SIG-M5 (cell line): ENCODE data around the gene DEFB124.
A peak's percentile ranks its signal among the peaks of the same experiment; 100 is the strongest.
"Not testable (repeated sequence)": the region's sequence is repeated elsewhere in the genome, so short reads cannot be mapped to it uniquely, and the experiment has no call there.

Experiments used
- DNase-seq: peaks from one replicate; lab custom pipeline; 2025; lab: John Stamatoyannopoulos, UW

Gene DEFB124, protein sequence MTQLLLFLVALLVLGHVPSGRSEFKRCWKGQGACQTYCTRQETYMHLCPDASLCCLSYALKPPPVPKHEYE

DNA sequence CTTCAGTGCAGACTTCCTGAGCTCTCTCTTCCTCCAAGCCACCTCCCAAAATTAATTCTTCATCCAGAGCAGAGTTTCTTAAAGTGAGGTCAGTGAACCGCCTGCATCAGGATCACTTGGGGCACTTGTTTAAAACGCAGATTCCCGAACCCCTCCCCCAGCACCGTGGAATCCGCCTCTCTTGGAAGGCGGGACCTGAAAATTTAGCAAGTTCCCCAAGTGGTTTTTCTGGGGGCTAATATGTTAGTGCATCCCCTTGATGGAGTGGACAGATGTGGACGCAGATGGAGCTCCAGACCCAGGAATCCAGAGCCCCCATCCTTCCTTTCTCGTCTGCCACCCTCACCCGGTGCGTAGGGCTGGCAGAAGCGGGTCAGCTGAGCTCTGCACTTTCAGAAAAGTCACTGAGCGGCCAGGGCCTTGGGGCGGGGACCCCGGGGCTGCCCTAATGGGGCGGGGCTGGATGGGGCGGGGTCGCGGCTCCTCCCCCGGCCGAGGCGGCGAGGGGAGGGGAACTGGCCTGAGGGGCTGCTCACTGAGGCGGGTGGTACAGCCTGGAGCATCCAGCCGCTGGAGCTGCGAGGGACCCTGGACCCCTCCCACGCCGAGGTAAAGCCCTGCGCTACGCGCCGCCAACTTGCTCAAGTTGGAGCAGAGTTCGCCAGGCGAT lies at the start of gene DEFB124, which contains the start of gene REM1:
DEFB124 (minus strand) TSS at position 370 of the 670 bp plus-strand sequence. CDS start 2,114 bp downstream, outside the sequence.
REM1 (plus strand) TSS at position 531 of the 670 bp plus-strand sequence. CDS start 1,158 bp downstream, outside the sequence.
- no peak for DNase-seq

DNA sequence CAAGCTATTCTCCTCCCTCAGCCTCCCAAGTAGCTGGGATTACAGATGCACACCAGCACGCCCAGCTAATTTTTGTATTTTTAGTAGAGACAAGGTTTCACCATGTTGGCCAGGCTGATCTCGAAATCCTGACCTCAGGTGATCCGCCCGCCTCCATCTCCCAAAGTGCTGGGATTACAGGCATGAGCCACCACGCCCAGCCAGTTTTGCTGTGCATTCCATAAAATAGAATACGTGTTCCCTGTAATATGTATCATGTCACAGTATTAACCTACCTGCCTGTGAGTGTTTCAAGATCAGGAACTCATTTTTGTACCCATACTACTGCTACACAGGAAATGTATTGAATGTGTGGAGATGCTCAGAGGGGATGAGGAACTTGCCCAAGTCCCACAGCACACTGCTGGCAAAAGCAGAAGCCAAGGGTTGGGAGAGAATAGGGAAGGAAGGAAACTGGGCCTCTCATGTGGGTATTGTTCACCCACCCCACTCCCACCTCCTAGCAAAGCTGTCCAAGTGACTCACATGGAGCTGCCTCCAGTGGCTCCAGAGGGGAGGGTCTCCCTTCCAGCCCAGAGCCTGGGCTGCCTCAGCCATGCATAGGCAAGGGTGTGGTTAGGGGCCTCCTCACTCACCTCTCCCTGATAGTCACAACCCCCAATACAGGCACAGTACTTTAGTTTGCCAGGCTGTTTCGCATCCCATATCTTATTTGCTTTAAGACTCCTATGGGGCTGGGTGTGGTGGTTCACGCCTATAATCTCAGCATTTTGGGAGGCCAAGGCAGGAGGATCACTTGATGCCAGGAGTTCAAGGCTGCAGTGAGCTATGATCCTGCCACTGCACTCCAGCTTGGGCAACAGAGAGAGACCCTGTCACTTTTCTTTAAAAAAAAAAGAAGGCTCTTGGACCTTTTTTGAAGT lies 48.7 kb upstream of the DEFB124 start:
- DNase-seq, result peak; percentile 76

DNA sequence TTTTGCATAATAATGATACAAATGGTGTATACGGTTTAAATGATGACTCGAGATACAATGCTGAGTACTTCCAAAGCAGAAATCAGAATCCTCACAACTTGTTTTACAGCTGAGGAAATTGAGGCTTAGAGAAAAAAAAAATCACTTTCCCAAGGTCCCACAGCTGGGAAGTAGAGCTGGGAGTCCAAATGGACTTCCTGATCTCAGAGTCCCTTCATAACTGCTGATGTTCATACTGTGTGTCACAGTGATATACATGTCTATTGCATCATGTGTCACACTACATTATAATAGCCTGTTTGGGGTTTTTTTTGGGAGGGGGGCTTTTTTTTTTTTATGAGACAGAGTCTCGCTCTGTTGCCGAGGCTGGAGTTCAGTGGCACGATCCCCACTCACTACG lies 47.8 kb upstream of the DEFB124 start:
- DNase-seq, result no peak

DNA sequence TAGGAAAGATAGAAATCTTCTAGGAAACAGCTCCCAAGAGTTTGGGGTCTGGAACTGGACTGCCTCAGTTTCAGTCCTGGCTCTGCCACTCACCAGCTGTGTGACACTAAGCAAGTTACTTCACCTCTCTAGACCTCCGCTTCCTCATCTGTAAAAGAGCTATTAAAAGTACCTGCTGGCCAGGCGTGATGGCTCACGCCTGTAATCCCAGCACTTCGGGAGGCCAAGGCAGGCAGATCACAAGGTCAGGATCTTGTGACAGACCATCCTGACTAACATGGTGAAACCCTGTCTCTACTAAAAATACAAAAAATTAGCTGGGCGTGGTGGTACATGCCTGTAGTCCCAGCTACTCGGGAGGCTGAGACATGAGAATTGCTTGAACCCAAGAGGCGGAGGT lies 46.3 kb upstream of the DEFB124 start:
- peak; percentile 22 for DNase-seq

- no peak for DNase-seq
Observed at GRCh38 chr20:31517373-31517772, 42.4 kb upstream of the DEFB124 start.

- DNase-seq, result no peak
Observed at GRCh38 chr20:31516651-31517050, 41.7 kb upstream of the DEFB124 start.

DNA sequence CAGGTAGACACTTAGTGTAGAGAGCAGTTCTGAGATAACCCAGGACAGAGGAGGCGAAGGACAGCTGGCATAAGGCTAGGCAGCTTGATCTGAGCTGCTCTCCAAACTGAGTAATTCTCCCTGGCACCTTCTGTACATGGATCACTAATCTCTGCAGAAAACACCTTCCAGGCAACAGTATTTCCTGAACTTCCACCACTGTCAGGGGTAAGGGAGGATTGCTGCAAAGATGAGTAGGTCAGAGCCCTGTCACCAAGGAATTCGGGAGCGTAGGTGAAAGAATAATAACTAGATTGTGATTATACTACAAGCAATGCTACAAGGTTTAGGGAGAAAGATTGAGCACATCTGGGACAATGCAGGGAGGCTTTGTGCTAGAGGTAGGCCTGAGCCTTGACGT lies 41.2 kb upstream of the DEFB124 start:
- DNase-seq, result no peak

DNA sequence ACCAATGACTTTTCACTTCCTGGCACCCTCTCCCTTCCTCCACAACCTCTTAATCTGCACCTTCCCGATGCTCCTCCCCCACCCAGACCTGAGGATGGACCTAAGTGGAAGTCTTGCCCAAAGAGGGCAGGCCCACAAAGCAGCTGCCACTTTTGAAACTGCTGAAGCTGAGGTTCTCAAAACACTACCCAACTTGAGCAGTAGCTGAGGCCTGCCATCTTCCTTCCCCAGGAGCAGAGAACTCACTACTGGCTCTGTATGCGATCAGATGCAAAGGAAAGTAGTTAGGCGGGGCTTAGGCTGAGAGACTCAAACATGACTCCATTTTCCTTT lies 40.8 kb upstream of the DEFB124 start:
- no peak for DNase-seq

DNA sequence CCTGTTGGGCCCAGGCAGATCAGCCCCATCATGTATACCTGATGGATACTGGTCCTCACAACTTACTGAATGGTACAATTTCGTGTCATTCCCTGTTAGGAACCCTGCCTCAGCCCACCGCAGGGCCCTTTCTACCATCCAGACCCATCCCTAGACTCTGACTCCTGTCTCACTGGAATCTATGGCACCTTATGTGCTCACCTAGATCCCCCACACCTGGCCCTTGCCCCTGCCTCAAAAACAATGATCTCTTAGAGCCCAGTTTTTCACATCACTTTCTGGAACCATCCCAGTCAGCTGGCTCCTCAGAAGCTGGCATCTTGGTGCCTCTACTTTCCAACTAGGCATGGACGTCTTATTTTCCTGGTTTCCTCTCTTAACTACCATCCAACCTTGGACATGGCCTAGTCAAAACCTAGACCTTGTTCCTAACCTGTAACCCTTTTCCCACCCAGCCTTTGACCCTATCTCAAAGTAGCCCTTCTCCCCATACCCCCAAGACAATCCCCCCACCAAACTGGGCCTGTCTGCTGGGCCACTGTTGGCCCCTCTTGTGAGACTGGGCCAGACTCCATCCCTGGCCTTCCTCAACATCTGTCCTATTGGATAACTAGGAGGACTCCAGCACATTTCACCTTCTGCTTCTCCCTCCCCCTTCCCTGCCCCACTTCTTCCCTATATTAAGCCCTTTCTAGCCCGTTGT lies 40.3 kb upstream of the DEFB124 start:
- no peak for DNase-seq

- no peak for DNase-seq
Observed at GRCh38 chr20:31514154-31515071, 39.5 kb upstream of the DEFB124 start, which contains the start of gene HM13. HM13 (plus strand) TSS chr20:31514442; CDS start chr20:31514552, 110 bp downstream.

DNA sequence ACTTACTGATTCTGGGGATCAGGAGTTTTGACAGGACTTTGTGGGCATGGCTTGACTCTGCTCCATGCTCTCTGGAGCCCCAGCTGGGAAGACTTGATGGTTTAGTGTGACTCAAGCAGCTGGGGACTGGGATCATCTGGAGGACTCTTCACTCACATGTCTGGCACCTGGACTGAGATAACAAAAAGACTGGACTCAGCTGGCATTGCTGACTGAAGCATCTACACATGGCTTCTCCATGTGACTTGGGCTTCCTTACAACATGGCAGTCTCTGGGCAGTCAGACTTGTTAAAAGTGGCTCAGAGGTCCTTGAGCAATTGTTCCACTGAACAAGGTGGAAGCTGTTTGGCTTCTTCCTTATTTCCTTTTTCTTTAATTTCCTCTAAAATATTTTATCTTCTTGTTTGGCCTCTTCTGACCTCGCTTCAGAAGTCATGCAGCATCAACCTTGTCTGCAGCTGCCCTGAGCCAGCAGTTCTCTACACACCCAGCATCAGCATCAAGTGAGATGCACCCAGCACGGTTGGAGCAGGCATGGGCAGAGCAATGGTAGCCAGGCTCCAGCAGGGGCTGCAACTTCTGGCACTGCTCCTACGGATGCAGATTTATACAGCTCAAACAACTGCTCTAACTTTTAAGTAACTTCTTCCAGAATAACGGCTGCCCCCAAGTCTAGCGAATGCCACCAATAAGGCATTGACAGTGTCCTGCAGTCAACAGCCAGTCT lies 33.8 kb upstream of the DEFB124 start:
- no peak for DNase-seq

DNA sequence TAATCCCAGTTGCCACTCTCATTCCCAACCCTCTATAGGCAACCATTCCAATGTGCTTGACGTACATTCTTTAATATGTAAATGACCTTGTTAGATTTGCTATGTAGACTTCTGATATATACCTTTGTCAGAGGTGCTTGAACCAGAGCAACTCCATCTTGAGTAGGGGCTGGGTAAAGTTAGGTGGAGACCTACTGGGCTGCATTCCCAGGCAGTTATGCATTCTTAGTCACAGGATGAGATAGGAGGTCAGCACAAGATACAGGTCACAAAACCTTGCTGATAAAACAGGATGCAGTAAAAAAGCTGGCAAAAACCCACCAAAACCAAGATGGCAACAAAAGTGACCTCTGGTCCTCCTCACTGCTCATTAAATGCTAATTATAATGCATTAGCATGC lies 31.0 kb upstream of the DEFB124 start:
- DNase-seq, result no peak

DNA sequence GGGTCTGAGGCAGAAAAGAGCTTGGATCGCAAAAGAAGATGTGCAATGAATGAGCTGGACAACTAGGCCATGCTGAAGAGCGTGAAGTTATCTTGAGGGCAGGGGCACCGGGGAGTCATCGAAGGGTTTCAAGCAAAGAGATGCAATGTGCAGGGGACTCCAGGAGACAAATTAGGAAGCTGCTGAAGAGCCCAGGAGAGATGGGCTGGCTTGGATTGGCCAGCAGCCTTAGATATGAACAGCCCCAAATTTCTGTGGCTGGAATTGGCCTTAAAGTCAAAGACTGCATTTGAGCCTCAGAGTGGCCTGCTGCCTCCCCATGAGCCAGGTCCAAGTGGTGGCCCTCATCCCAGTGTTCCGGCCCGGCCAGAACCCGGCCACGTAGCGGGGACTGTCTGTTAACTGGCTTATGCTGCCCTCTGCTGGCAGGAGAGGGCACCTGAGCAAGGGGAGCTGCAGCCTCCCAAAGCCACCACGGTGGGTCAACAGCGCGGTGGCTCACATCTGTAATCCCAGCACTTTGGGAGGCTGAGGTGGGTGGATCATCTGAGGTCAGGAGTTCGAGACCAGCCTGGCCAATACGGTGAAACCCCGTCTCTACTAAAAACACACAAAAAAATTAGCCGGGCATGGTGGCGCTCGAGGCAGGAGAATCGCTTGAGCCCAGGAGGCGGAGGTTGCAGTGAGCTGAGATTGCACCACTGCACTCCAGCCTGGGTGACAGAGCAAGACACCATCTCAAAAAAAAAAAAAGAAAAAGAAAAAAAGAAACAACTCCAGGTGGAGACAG lies 28.2 kb upstream of the DEFB124 start:
- DNase-seq, result not testable (repeated sequence)

- no peak for DNase-seq
Observed at GRCh38 chr20:31500527-31500926, 25.6 kb upstream of the DEFB124 start.

DNA sequence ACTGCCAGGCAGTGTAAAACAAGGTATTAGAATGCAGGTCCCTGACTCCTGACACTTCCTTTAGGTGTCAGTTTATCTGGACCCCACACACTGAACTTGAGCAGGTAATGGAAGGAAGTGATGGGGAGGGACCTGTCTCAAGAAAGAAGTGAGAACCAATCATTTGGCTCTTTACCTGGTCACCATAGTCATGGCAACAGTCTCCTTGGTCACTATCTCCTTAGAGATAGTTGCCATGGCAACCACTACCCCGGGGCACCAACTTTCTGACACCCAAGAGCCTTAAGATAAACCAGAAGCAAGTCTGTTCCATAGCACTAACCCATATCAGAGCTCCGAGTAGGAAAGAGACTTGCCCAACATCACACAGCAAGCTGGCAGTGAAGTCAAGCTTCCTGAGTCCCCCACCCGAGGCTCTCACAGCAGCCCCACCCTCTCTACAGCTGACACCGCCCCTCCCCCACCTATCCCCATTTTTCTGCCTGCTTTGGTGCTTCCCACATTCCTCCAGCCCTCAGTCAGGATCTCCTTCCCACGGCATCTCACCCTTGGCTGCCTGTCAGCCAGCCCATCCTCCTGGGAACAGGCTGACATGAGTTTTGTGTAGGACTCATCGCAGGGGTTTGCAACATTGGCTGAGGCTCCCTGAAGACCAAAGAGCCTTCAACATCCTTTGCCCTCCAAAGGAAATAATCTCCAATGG lies 23.1 kb upstream of the DEFB124 start:
- no peak for DNase-seq

DNA sequence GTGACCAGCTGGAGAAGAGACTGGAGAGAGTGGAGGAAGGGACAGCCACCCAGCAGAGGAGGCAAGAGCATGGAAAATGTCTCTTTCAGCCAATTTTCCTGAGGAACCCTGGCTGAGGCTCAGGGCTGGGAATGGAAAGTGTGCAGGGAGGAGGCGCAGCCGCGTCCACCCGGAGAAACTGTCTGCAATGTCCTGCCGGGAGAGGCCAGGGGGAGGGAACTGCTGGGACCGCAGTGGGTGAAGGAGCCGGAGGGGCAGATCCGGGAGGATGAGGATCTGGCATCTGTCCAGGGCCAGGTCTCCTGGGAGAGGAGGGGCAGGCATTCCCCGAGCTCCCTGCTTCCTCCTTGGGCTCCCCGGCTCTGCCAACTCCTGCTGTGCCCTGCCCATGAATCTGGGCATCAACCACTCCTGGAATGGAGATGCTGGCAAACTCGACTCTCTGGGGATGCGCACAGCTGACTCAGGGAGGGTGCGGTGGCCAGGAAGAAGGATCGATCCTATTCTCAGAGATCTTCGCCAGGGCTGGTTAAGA lies 21.9 kb upstream of the DEFB124 start:
- no peak for DNase-seq

GRCh38 chr20:31494131-31494530 lies 19.2 kb upstream of the DEFB124 start:
- no peak for DNase-seq

DNA sequence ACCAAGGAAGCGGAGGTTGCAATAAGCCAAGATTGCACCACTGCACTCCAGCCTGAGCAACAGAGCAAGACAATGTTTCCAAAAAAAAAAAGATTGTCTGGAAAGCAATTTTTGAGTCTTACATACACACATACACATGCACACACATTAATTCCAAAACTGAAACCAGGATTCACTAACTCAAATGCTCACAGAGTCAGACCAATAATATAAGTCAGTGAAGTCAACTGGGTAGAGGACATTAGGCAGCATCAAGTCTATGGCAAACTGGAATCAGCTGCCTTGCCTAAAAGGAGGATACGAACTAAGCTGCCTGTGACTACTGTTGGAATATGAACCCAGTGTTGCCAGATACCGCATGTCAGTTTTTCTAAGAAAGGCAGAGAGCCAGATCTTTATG lies 15.8 kb upstream of the DEFB124 start:
- no peak for DNase-seq

GRCh38 chr20:31489152-31489551 lies 14.2 kb upstream of the DEFB124 start:
- no peak for DNase-seq
